ENCODE data around the gene SPDYE3.
"Not testable (repeated sequence)": the region's sequence is repeated elsewhere in the genome, so short reads cannot be mapped to it uniquely, and the experiment has no call there.

The SPDYE3 gene

DNA sequence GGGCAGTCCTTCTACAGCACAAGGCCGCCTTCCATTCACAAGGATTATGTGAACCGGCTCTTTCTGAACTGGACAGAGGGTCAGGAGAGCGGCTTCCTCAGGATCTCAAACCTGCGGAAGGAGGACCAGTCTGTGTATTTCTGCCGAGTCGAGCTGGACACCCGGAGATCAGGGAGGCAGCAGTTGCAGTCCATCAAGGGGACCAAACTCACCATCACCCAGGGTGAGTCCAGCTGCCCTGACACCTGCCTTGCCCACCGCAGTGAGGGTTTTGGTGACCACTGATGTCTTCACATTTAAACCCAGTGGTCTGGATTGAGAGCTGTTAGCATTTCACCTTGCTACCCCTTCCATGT, 51.3 kb downstream of the SPDYE3 start:
- DNase-seq: no peak
- peaks cover 86% of the 10 kb centered on the region for H3K36me3 ChIP-seq
- TF ChIP-seq, protein P1, sequence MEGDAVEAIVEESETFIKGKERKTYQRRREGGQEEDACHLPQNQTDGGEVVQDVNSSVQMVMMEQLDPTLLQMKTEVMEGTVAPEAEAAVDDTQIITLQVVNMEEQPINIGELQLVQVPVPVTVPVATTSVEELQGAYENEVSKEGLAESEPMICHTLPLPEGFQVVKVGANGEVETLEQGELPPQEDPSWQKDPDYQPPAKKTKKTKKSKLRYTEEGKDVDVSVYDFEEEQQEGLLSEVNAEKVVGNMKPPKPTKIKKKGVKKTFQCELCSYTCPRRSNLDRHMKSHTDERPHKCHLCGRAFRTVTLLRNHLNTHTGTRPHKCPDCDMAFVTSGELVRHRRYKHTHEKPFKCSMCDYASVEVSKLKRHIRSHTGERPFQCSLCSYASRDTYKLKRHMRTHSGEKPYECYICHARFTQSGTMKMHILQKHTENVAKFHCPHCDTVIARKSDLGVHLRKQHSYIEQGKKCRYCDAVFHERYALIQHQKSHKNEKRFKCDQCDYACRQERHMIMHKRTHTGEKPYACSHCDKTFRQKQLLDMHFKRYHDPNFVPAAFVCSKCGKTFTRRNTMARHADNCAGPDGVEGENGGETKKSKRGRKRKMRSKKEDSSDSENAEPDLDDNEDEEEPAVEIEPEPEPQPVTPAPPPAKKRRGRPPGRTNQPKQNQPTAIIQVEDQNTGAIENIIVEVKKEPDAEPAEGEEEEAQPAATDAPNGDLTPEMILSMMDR (IDR thresholded peaks at IDR 0.05; ENCODE audit: low read depth, low read length): no peak
- no peaks in the 10 kb centered on the region for H3K27me3 ChIP-seq
- H3K4me1 ChIP-seq: no peaks in the 10 kb centered on the region
- H3K4me3 ChIP-seq (ENCODE audit: low read depth, low read length): no peak overlapping the region
- H3K9me3 ChIP-seq: no peaks in the 10 kb centered on the region

DNA sequence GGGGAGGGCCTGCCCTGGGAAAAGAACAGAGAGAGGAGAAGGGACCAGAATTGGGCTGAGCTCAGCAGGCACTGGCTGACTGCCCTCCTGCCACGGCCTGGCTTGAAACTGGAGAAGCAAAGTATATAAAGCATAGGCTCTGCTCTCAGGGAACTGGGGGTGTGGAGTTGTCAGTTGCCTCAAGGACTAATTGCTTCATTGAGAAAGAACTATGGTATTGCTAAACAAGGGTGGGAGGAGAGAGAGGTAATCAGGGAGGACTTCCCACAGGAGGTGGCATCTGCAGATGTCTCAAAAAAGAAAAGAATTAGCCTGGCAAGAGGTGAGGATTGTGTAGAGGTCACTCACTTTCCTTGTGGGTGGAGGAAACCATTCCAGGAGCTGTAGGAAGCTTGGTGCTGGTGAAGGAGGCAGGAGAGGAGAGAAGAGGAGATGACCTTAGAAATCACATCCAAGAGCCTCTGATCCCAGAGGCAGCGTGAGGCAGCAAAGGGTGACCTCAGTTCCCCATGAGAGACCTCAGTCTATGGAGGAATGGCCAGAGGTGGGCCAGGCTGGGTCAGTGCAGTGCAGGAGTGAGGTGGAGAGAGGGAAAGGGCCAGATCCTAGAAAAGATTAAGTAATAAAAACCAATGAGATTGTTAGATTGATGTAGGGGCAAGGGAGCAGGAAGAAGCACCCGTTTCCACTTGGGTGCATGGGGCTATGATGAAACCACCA, 52.8 kb downstream of the SPDYE3 start:
- Histone ChIP-seq H3K9me3 (no peaks in the 10 kb centered on the region), H3K4me1 (no peaks in the 10 kb centered on the region), H3K4me3 (ENCODE audit: low read depth, low read length) (no peak overlapping the region), H3K27me3 (no peaks in the 10 kb centered on the region), H3K36me3 (peaks cover 74% of the 10 kb centered on the region)
- TF ChIP-seq, protein P1 (IDR thresholded peaks at IDR 0.05; ENCODE audit: low read depth, low read length): no peak
- no peak for DNase-seq

DNA sequence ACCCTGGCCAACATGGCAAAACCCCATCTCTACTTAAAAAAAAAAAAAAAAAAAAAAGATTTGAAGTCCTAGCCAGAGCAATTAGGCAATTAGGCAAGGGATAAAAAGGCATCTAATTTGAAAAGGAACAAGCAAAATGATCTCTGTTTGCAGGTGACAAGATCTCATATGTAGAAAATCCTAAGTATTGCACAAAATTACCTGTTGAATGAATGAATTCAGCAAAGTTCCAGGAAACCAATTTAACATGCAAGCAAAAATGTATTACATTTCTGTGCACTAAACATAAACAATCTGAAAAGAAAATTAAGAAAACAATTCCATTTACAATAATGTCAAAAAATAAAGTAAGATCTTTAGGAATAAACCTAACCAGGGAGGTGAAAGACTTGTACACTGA, 55.6 kb downstream of the SPDYE3 start:
- H3K36me3 ChIP-seq: peaks cover 57% of the 10 kb centered on the region
- DNase-seq: no peak
- H3K9me3 ChIP-seq: no peaks in the 10 kb centered on the region
- no peaks in the 10 kb centered on the region for H3K4me1 ChIP-seq
- H3K27me3 ChIP-seq: no peaks in the 10 kb centered on the region
- no peak overlapping the region for H3K4me3 ChIP-seq (ENCODE audit: low read depth, low read length)
- TF ChIP-seq, protein P1 (IDR thresholded peaks at IDR 0.05; ENCODE audit: low read depth, low read length): no peak

DNA sequence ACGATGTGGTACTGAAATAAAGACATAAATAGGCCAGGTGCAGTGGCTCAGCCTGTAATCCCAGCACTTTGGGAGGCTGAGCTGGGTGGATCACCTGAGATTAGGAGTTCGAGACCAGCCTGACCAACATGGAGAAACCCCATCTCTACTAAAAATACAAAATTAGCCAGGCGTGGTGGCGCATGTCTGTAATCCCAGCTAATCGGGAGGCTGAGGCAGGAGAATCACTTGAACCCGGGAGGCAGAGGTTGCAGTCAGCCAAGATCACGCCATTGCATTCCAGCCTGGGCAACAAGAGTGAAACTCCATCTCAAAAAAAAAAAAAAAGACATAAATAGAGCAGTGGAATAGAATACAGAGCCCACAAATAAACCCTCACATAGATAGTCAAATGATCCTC, 56.3 kb downstream of the SPDYE3 start:
- peaks cover 52% of the 10 kb centered on the region for H3K36me3 ChIP-seq
- H3K27me3 ChIP-seq; H3K4me1 ChIP-seq; H3K4me3 ChIP-seq (ENCODE audit: low read depth, low read length); H3K9me3 ChIP-seq; DNase-seq: not testable (repeated sequence)

DNA sequence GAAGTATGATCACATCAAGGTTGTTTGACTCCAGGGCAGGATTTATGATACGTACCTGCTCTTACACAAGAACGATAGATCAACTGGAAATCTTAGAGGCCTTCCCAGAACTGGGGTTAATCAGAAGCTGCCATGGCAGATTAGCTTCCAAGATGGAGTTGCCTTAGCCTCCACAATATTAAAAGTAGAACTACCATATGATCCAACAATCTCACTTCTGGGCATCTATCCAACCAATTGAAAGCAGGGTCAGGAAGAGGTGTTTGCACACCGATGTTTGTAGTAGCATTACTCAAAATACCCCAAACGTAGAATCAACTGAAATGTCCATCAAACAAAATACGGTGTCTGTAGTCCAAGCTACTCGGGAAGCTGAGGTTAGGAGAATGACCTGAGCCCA, 57.0 kb downstream of the SPDYE3 start:
- Histone ChIP-seq H3K4me1 (no peaks in the 10 kb centered on the region), H3K36me3 (peaks cover 45% of the 10 kb centered on the region), H3K27me3 (no peaks in the 10 kb centered on the region), H3K9me3 (no peaks in the 10 kb centered on the region), H3K4me3 (ENCODE audit: low read depth, low read length) (no peak overlapping the region)
- TF ChIP-seq, protein P1 (IDR thresholded peaks at IDR 0.05; ENCODE audit: low read depth, low read length): no peak
- no peak for DNase-seq

DNA sequence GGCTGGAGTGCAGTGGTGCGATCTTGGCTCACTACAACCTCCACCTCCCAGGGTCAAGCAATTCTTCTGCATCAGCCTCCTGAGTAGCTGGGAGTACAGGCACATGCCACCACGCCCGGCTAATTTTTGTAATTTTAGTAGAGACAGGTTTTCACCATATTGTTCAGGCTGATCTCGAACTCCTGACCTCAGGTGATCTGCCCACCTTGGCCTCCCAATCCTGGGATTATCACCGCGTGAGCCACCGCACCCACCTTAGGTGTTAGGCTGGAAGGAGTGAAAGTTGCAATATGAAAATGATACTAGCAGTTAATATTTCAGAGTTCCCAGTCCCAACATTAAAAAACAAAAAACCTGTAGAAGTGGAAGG, 58.5 kb downstream of the SPDYE3 start:
- not testable (repeated sequence) for H3K4me3 ChIP-seq (ENCODE audit: low read depth, low read length)

DNA sequence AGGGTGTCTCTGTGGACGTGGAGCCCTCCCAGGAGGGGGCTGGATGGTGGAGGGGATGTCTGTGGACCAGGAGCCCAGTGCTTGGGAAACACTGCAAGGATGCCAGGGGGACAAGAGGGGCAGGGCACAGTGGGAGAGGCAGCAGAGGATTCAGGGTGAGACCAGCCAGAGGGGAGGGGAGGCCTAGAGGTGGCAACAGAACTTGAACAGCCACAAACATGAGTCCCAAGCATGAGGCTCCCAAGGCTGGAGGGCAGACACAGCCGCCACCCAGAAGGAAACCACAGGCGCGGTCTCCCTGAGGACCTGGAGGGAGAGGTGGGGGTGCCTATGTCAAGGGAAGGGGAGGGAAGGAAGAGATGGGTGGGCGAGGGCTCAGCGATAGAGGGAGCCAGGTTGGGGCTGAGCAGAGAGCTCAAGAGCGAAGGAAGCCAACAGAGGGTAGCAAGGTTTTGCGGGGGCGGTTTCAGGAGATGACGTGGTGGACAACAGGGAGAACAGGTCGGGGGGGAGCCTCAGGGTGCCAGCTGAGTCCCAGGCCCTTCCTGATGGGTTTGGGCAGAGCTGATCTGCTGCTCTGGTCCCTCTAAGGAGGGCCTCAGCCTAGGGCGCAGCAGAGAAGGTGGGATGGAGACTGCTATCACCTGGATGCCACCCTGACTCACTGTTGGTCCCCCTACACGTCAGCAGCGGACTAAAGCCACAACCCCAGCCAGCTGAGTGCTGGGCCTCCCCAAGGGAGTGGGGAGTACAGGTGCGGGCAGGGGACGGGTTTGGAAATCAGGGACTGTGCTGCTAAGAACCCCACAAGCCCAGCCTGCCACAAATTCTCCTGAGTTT, 59.1 kb downstream of the SPDYE3 start:
- Histone ChIP-seq H3K9me3 (no peaks in the 10 kb centered on the region), H3K36me3 (peaks cover 23% of the 10 kb centered on the region), H3K4me1 (no peaks in the 10 kb centered on the region; the same call in 1 of the 2 replicates), H3K27me3 (no peaks in the 10 kb centered on the region), H3K4me3 (ENCODE audit: low read depth, low read length) (no peak overlapping the region)
- TF ChIP-seq, protein P1 (IDR thresholded peaks at IDR 0.05; ENCODE audit: low read depth, low read length): no peak
- no peak for DNase-seq

More for the DNA sequence above, 58.5 kb downstream of the SPDYE3 start:
- H3K36me3 ChIP-seq: peaks cover 30% of the 10 kb centered on the region
- H3K9me3 ChIP-seq, DNase-seq, H3K4me1 ChIP-seq, H3K27me3 ChIP-seq: not testable (repeated sequence)
